Measurements from ENCODE around the gene NEK7.

DNA sequence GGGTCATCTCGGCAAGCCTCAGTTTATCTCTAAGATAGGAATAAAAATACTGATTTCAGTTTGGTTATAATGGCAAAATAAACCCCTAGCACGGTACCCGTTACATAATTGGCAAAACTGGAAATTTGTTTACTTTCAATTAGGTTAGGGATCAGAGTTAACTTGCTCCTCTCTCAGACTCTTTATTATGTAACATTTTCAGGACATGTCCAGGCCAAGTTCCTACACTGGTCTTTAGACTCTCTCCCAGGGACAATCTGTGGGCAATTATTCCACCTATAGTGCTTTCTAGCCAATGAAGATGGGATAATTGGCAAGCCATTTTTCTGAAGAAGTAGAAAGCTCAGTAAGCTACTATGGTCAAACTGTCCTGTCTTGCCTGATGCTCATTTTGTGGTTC lies 189.4 kb downstream of the NEK7 start:
- TF ChIP-seq, protein P1, sequence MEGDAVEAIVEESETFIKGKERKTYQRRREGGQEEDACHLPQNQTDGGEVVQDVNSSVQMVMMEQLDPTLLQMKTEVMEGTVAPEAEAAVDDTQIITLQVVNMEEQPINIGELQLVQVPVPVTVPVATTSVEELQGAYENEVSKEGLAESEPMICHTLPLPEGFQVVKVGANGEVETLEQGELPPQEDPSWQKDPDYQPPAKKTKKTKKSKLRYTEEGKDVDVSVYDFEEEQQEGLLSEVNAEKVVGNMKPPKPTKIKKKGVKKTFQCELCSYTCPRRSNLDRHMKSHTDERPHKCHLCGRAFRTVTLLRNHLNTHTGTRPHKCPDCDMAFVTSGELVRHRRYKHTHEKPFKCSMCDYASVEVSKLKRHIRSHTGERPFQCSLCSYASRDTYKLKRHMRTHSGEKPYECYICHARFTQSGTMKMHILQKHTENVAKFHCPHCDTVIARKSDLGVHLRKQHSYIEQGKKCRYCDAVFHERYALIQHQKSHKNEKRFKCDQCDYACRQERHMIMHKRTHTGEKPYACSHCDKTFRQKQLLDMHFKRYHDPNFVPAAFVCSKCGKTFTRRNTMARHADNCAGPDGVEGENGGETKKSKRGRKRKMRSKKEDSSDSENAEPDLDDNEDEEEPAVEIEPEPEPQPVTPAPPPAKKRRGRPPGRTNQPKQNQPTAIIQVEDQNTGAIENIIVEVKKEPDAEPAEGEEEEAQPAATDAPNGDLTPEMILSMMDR (IDR thresholded peaks at IDR 0.05) = no peak
- no peak for TF ChIP-seq EZH2 (IDR thresholded peaks at IDR 0.05; ENCODE audit: borderline replicate concordance, insufficient read depth, low read depth, low read length, poor library complexity, severe bottlenecking)

Measured in B cell (primary cell).